SH-SY5Y (cell line): ENCODE measurements around the gene PCNA.

ENCODE experiments used
- GATA2 ChIP-seq: IDR thresholded peaks from 2 replicates; pipeline ENCODE4 v1.6.1; 2011; ENCODE audit warnings: mild to moderate bottlenecking, low read depth, low read length
- GATA3 ChIP-seq: IDR thresholded peaks from 2 replicates; pipeline ENCODE4 v1.6.1; 2011; ENCODE audit warnings: low read depth, mild to moderate bottlenecking, low read length, moderate library complexity

- TF ChIP-seq GATA2 (no peak), GATA3 (no peak)
Observed at GRCh38 chr20:5077761-5078387, 41.9 kb downstream of the PCNA start.
